BJ (cell line): Measurements from ENCODE around the gene SFXN5. TPM values are rescaled to one million over a fixed set of nuclear protein-coding genes. Genes with fewer than 3 reads are reported as not detected.

Source experiments
- CTCF ChIA-PET: fragments of 350-600 bp; formaldehyde crosslinking; extraction: SDS; loops from one replicate; lab custom pipeline; 2021; ENCODE audit warnings: antibody characterized with exemption, inconsistent platforms; lab: Yijun Ruan, JAX
- POLR2A ChIA-PET: fragments of 300-600 bp; sonication (Branson Sonifier 250); formaldehyde crosslinking; extraction: SDS; loops from one replicate; lab custom pipeline; 2021; ENCODE audit warnings: antibody characterized with exemption; lab: Charles Lee
- DNase-seq: peaks from one replicate; pipeline ENCODE4 v3.0.0-alpha.2; 2011; ENCODE audit warnings: low read depth
- H3K27me3 ChIP-seq: 2 replicates; pipeline ENCODE4 v1.6.0; 2011; ENCODE audit warnings: low read length; ENCODE audit not compliant: control insufficient read depth, insufficient read depth
- H3K36me3 ChIP-seq: 2 replicates; pipeline ENCODE4 v1.5.1; 2011; ENCODE audit warnings: low read length; ENCODE audit not compliant: control insufficient read depth, insufficient read depth
- H3K4me3 ChIP-seq: 2 replicates; pipeline ENCODE4 v1.5.1; 2011; ENCODE audit warnings: low read depth, mild to moderate bottlenecking, control low read depth, low read length
- polyA plus RNA-seq: library from polyadenylated mRNA; depleted of rRNA; stranded (reverse); fragments of >200 nt; gene quantifications from 2 replicates; pipeline ENCODE4 v1.2.3, GENCODE V29; 2011
- TF ChIP-seq, protein P1 (sequence below): IDR thresholded peaks from 2 replicates; pipeline ENCODE4 v1.5.1; 2011; ENCODE audit warnings: low read depth, mild to moderate bottlenecking, control low read depth, inconsistent platforms, low read length, moderate library complexity; ENCODE audit not compliant: insufficient read depth

The SFXN5 gene
- polyA plus RNA-seq, 1 experiment, result 11.5 TPM

DNA sequence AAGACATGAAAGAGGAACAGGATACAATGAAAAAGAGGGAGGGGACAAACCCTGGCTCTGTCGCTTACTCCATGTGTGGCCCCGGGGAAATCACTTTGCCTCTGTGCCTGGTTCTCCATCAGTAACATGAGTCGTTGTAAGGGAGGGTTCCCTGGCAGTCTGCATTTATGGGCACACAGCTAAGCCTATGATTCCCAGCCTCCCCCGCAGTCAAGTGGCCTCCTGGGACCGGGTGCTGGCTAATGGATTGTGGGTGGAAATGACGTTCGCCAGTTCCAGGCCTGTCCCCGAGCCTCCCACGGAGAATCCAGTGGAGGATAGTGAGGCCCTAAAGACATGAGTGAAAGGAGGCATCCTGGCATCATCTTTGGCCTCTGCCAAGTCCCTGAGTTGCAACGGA is 42.7 kb downstream of the SFXN5 start:
- no peak overlapping the region for H3K4me3 ChIP-seq
- no peak for DNase-seq
- H3K27me3 ChIP-seq, result no peaks in the 10 kb centered on the region
- TF ChIP-seq, protein P1, sequence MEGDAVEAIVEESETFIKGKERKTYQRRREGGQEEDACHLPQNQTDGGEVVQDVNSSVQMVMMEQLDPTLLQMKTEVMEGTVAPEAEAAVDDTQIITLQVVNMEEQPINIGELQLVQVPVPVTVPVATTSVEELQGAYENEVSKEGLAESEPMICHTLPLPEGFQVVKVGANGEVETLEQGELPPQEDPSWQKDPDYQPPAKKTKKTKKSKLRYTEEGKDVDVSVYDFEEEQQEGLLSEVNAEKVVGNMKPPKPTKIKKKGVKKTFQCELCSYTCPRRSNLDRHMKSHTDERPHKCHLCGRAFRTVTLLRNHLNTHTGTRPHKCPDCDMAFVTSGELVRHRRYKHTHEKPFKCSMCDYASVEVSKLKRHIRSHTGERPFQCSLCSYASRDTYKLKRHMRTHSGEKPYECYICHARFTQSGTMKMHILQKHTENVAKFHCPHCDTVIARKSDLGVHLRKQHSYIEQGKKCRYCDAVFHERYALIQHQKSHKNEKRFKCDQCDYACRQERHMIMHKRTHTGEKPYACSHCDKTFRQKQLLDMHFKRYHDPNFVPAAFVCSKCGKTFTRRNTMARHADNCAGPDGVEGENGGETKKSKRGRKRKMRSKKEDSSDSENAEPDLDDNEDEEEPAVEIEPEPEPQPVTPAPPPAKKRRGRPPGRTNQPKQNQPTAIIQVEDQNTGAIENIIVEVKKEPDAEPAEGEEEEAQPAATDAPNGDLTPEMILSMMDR, result no peak
- ChIA-PET CTCF (no interaction called here), POLR2A (no interaction called here)
- no peaks in the 10 kb centered on the region for H3K36me3 ChIP-seq

DNA sequence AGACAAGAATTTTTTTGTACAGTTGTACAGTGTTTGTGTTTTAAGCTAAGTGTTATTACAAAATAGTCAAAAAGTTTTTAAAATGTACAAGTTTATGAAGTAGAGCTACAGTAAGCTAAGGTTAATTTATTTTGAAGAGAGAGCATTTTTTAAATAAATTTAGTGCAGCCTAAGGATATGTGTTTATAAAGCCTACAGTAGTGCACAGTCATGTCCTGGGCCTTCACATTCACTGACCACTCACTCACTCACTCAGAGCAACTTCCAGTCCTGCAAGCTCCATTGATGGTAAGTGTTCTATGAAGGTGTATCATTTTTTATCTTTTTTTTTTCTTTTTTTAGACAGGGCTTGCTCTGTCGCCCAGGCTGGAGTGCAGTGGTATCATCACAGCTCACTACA is 44.2 kb downstream of the SFXN5 start:
- TF ChIP-seq, protein P1, result no peak
- Histone ChIP-seq H3K4me3 (no peak overlapping the region), H3K27me3 (no peaks in the 10 kb centered on the region), H3K36me3 (no peaks in the 10 kb centered on the region)
- no peak for DNase-seq
- ChIA-PET CTCF (interaction anchor here (0.7 to 1.2 kb wide), 2 partner anchors 11 to 25 kb away, joined by 3 read pairs; no protein-coding TSS in a partner anchor), POLR2A (no interaction called here)

DNA sequence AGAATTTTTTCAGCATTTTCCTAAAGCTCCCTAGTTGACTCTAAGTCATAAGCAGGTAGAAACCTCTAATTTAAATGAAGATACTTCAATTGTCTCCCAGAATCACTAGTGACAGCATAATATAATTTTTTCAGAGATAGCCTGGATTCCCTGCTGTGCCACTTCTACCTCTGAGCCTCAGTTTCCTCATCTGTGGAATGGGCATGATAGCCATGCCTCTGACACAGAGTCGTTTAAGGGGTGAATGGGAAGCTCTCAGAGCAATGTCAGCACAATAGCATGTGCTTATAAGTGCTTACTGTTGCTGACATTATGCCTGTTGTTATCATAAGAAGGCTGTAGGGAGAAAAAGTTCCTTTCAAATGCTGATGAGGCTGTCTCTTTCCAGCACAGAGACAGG is 48.0 kb downstream of the SFXN5 start:
- no peak for DNase-seq
- Histone ChIP-seq H3K4me3 (no peak overlapping the region), H3K27me3 (no peaks in the 10 kb centered on the region), H3K36me3 (peaks cover 3% of the 10 kb centered on the region)
- ChIA-PET CTCF (interaction anchor here (1.2 kb wide), 2 partner anchors 11 to 133 kb away, joined by 3 to 4 read pairs; no protein-coding TSS in a partner anchor), POLR2A (no interaction called here)
- TF ChIP-seq, protein P1, result no peak

DNA sequence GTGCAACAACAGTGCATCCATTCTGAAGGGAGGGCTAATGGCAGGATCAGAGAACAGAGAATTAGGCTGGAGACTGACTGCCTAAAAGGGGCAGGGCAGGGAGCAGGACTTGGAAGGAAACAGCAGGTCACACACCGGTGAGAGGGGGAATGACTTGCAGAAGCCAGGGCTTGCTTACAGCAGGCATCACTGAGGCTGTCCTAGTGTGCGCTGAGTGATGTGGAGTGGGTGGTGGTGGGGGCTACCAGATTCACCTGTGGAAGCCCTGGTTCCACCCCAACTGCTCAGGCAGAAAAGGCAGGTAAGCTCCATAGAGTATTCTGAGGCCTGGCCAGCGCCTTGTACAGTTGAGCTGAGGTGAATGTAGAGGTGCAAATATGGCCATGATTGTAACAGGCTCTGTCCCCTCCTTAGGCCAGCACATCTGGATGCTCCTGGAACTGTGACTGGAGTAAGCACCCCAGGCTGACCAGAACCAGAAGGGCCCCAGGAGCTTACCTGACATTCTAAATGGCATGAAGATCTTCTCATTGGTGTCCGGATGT is 49.4 kb downstream of the SFXN5 start:
- H3K4me3 ChIP-seq, result no peak overlapping the region
- no peaks in the 10 kb centered on the region for H3K27me3 ChIP-seq
- CTCF ChIA-PET, result interaction anchor here (1.2 kb wide), 2 partner anchors 16 to 134 kb away, joined by 3 read pairs; no protein-coding TSS in a partner anchor
- TF ChIP-seq, protein P1, result no peak
- no peak for DNase-seq
- POLR2A ChIA-PET, result no interaction called here
- peaks cover 3% of the 10 kb centered on the region for H3K36me3 ChIP-seq

DNA sequence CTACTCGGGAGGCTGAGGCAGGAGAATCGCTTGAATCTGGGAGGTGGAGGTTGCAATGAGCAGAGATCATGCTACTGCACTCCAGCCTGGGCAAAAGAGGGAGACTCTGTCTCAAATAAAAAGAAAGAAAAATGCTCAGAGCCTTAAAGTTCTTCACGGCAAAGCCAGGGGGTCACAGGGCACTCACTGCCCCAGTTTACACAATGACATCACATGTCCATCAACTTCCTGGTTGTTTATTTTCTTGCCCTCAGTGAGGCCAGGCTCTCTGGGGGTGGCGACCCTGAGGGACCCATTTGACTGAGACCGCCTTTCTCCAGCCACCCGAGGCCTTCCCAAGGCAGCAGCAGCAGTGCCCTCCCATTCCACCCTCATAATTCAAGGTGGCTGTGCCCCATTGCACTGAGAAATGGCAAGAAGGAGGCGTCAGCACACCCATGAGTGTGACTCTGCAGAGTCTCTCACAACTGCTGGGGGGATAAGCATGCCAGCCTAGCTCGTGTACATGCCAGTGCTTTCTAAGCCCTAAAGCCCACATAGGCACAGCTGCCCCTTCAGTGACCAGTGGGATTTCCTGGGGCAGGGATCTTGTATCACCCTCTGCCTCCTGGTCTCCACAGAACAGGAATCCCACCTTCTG is 50.0 kb downstream of the SFXN5 start:
- TF ChIP-seq, protein P1, result no peak

More for the DNA sequence above, 50.0 kb downstream of the SFXN5 start:
- Histone ChIP-seq H3K4me3 (no peak overlapping the region), H3K27me3 (no peaks in the 10 kb centered on the region), H3K36me3 (peaks cover 3% of the 10 kb centered on the region)
- ChIA-PET POLR2A (no interaction called here), CTCF (interaction anchor here (1.4 kb wide), 1 partner anchor 11 kb away, joined by 4 read pairs; no protein-coding TSS in a partner anchor)
- DNase-seq, result no peak
